ENCODE results near the gene B4GALT6.

The B4GALT6 gene

GRCh38 chr18:31686986-31687928 is 2.9 kb upstream of the B4GALT6 start:
- DNase-seq (ENCODE audit: low spot score), result no peak

GRCh38 chr18:31686572-31686971 is 2.2 kb upstream of the B4GALT6 start:
- DNase-seq (ENCODE audit: low spot score), result no peak

GRCh38 chr18:31685097-31686082 is 1.0 kb upstream of the B4GALT6 start:
- peak; percentile 45 for DNase-seq (ENCODE audit: low spot score)

- peak; percentile 9 for DNase-seq (ENCODE audit: low spot score)
Measured at GRCh38 chr18:31683968-31684278, 458 bp downstream of the B4GALT6 start.

- no peak for DNase-seq (ENCODE audit: low spot score)
Measured at GRCh38 chr18:31683106-31683505, 1.3 kb downstream of the B4GALT6 start.

- peak; percentile 17 for DNase-seq (ENCODE audit: low spot score)
Measured at GRCh38 chr18:31680831-31681568, 3.4 kb downstream of the B4GALT6 start.

- DNase-seq (ENCODE audit: low spot score), result no peak
Measured at GRCh38 chr18:31680433-31680811, 4.0 kb downstream of the B4GALT6 start.

- DNase-seq (ENCODE audit: low spot score), result no peak
Measured at GRCh38 chr18:31679791-31680432, 4.5 kb downstream of the B4GALT6 start.

- DNase-seq (ENCODE audit: low spot score), result no peak
Measured at GRCh38 chr18:31679133-31679742, 5.1 kb downstream of the B4GALT6 start.

GRCh38 chr18:31678425-31678824 is 6.0 kb downstream of the B4GALT6 start:
- DNase-seq (ENCODE audit: low spot score), result no peak

- DNase-seq (ENCODE audit: low spot score), result no peak
Measured at GRCh38 chr18:31677592-31677991, 6.8 kb downstream of the B4GALT6 start.

- DNase-seq (ENCODE audit: low spot score), result no peak
Measured at GRCh38 chr18:31675404-31675803, 9.0 kb downstream of the B4GALT6 start.

- DNase-seq (ENCODE audit: low spot score), result no peak
Measured at GRCh38 chr18:31672628-31673135, 11.7 kb downstream of the B4GALT6 start.

GRCh38 chr18:31671951-31672350 is 12.4 kb downstream of the B4GALT6 start:
- DNase-seq (ENCODE audit: low spot score), result no peak

GRCh38 chr18:31669541-31669940 is 14.8 kb downstream of the B4GALT6 start:
- no peak for DNase-seq (ENCODE audit: low spot score)

GRCh38 chr18:31667185-31667584 is 17.2 kb downstream of the B4GALT6 start:
- no peak for DNase-seq (ENCODE audit: low spot score)

- DNase-seq (ENCODE audit: low spot score), result no peak
Measured at GRCh38 chr18:31666055-31666454, 18.3 kb downstream of the B4GALT6 start.

- DNase-seq (ENCODE audit: low spot score), result no peak
Measured at GRCh38 chr18:31664101-31664500, 20.3 kb downstream of the B4GALT6 start.

- no peak for DNase-seq (ENCODE audit: low spot score)
Measured at GRCh38 chr18:31661965-31662364, 22.4 kb downstream of the B4GALT6 start.

GRCh38 chr18:31660763-31661162 is 23.6 kb downstream of the B4GALT6 start:
- no peak for DNase-seq (ENCODE audit: low spot score)

All from hematopoietic multipotent progenitor cell treated with erythropoietin and hydrocortisone succinate and interleukin-3 and kit ligand, for 15 days (in vitro differentiated cells).